ENCODE results near the gene STMP1. TPM values are rescaled to one million over a fixed set of nuclear protein-coding genes. Genes with fewer than 3 reads are reported as not detected.
A peak's percentile ranks its signal among the peaks of the same experiment; 100 is the strongest.

STMP1 gene
- polyA plus RNA-seq, 1 donor (not counting 4 experiments of a cell fraction or from before 2014, with no cell fraction given) = 30.5 TPM

GRCh38 chr7:135684136-135684535 is 21.8 kb downstream of the STMP1 start:
- H3K4me1 ChIP-seq (ENCODE audit: control insufficient read depth, extremely low read depth, insufficient read depth, low read length) = peaks cover 35% of the 10 kb centered on the region
- no peak for TF ChIP-seq CTCF (optimal IDR thresholded peaks at IDR 0.05 in 1 of 3, IDR thresholded peaks at IDR 0.05 in 1 of 3, conservative IDR thresholded peaks at IDR 0.05 in 1 of 3; ENCODE audit: extremely low read depth in 1 of 3, insufficient read depth in 2 of 3, low read length in 3 of 3)
- peaks cover 1% of the 10 kb centered on the region for H3K79me2 ChIP-seq (ENCODE audit: control insufficient read depth, insufficient read depth, low read length)
- no peaks in the 10 kb centered on the region for H3K9me3 ChIP-seq (ENCODE audit: control insufficient read depth, low read depth, low read length)
- no peak overlapping the region for H3K27ac ChIP-seq (ENCODE audit: control insufficient read depth, insufficient read depth, low read length)
- H3K27me3 ChIP-seq (ENCODE audit: control insufficient read depth, extremely low read depth, insufficient read depth, low read length) = no peaks in the 10 kb centered on the region
- dilution Hi-C loops (cut with MboI; ENCODE audit: extremely low pct_ligation_motif_present, low sequenced_read_pairs) = no loop called here
- DNase-seq (ENCODE audit: low read depth, low spot score) (no peak), FAIRE-seq (peak; percentile 81)
- no peaks in the 10 kb centered on the region for H3K9me1 ChIP-seq (ENCODE audit: control insufficient read depth, extremely low read depth, insufficient read depth, low read length)
- peak overlapping the region in 2 of 3 experiments; percentile 7 to 16 for H3K4me3 ChIP-seq (ENCODE audit: control insufficient read depth in 2 of 3, extremely low read depth in 1 of 3, insufficient read depth in 2 of 3, low read depth in 1 of 3, low read length in 3 of 3)
- no peak overlapping the region for H3K9ac ChIP-seq (ENCODE audit: control insufficient read depth, extremely low read depth, insufficient read depth, low read length)
- H3K4me2 ChIP-seq (ENCODE audit: control insufficient read depth, extremely low read depth, insufficient read depth, low read depth, low read length) = peak overlapping the region; percentile 61
- no peaks in the 10 kb centered on the region for H4K20me1 ChIP-seq (ENCODE audit: control insufficient read depth, extremely low read depth, insufficient read depth, low read length)
- H3K36me3 ChIP-seq (ENCODE audit: control insufficient read depth in 2 of 2, extremely low read depth in 1 of 2, insufficient read depth in 2 of 2, low read length in 2 of 2) = peaks cover 6 to 7% of the 10 kb centered on the region in 2 experiments
- no peak overlapping the region for H2AFZ ChIP-seq (ENCODE audit: control insufficient read depth, low read length)

GRCh38 chr7:135684699-135685098 is 22.4 kb downstream of the STMP1 start:
- DNase-seq (ENCODE audit: low read depth, low spot score) = no peak
- H3K27ac ChIP-seq (ENCODE audit: control insufficient read depth, insufficient read depth, low read length) = no peak overlapping the region
- no peak overlapping the region for H3K4me2 ChIP-seq (ENCODE audit: control insufficient read depth, extremely low read depth, insufficient read depth, low read depth, low read length)
- no peak overlapping the region for H3K4me3 ChIP-seq (ENCODE audit: control insufficient read depth in 2 of 3, extremely low read depth in 1 of 3, insufficient read depth in 2 of 3, low read depth in 1 of 3, low read length in 3 of 3)
- peaks cover 1% of the 10 kb centered on the region for H3K79me2 ChIP-seq (ENCODE audit: control insufficient read depth, insufficient read depth, low read length)
- FAIRE-seq = no peak
- H3K4me1 ChIP-seq (ENCODE audit: control insufficient read depth, extremely low read depth, insufficient read depth, low read length) = peaks cover 29% of the 10 kb centered on the region
- H3K9me3 ChIP-seq (ENCODE audit: control insufficient read depth, low read depth, low read length) = no peaks in the 10 kb centered on the region
- TF ChIP-seq CTCF (optimal IDR thresholded peaks at IDR 0.05 in 1 of 3, IDR thresholded peaks at IDR 0.05 in 1 of 3, conservative IDR thresholded peaks at IDR 0.05 in 1 of 3; ENCODE audit: extremely low read depth in 1 of 3, insufficient read depth in 2 of 3, low read length in 3 of 3) = no peak
- no peak for TF ChIP-seq EZH2 (IDR thresholded peaks at IDR 0.05; ENCODE audit: low read length)
- H4K20me1 ChIP-seq (ENCODE audit: control insufficient read depth, extremely low read depth, insufficient read depth, low read length) = no peaks in the 10 kb centered on the region
- peaks cover 6 to 7% of the 10 kb centered on the region in 2 experiments for H3K36me3 ChIP-seq (ENCODE audit: control insufficient read depth in 2 of 2, extremely low read depth in 1 of 2, insufficient read depth in 2 of 2, low read length in 2 of 2)
- H3K9ac ChIP-seq (ENCODE audit: control insufficient read depth, extremely low read depth, insufficient read depth, low read length) = no peak overlapping the region
- H3K27me3 ChIP-seq (ENCODE audit: control insufficient read depth, extremely low read depth, insufficient read depth, low read length) = no peaks in the 10 kb centered on the region
- no peak overlapping the region for H2AFZ ChIP-seq (ENCODE audit: control insufficient read depth, low read length)
- dilution Hi-C loops (cut with MboI; ENCODE audit: extremely low pct_ligation_motif_present, low sequenced_read_pairs) = no loop called here
- H3K9me1 ChIP-seq (ENCODE audit: control insufficient read depth, extremely low read depth, insufficient read depth, low read length) = no peaks in the 10 kb centered on the region

All from keratinocyte (primary cell).